Right cardiac atrium (tissue), 5 donors: Measurements from ENCODE around the gene KCTD17. TPM values are rescaled to one million over a fixed set of nuclear protein-coding genes. Genes with fewer than 3 reads are reported as not detected.
A peak's percentile ranks its signal among the peaks of the same experiment; 100 is the strongest.

ENCODE experiments used
- ATAC-seq, 2 donors: fragments of 200-7000 bp; cut with Tn5 transposase; one replicate each; pipeline versions ENCODE4 v1.8.0 to v1.9.1; 2020; ENCODE audit warnings: moderate library complexity in 2 of 2, mild to moderate bottlenecking in 1 of 2
- DNase-seq, 3 donors: peaks; one replicate each; pipeline ENCODE4 v3.0.0-alpha.2; 2020
- H3K27ac ChIP-seq: one replicate; pipeline ENCODE4 v1.5.1; 2013; ENCODE audit warnings: mild to moderate bottlenecking, low read length, control low read depth, moderate library complexity
- H3K27me3 ChIP-seq: one replicate; pipeline ENCODE4 v1.6.1; 2013; ENCODE audit not compliant: control insufficient read depth, insufficient read depth
- H3K4me1 ChIP-seq: one replicate; pipeline ENCODE4 v1.6.1; 2013; ENCODE audit warnings: low read length; ENCODE audit not compliant: control insufficient read depth, insufficient read depth
- H3K4me3 ChIP-seq: one replicate; pipeline ENCODE4 v1.5.1; 2013; ENCODE audit warnings: low read length, control low read depth
- H3K9me3 ChIP-seq: one replicate; pipeline ENCODE4 v1.6.1; 2013; ENCODE audit warnings: low read length; ENCODE audit not compliant: control insufficient read depth
- WGBS: extraction: QIAGEN DNeasy Blood & Tissue Kit; methylation state at CpG from one replicate; pipeline ENCODE4 v1.1.7; 2013; 5-methylcytosine and 5-hydroxymethylcytosine counted together
- intact Hi-C, 4 donors: fragments of 100-400 bp; cut with DNase I; formaldehyde crosslinking; loops; one replicate each; pipeline versions ENCODE4 v1.11.0 to v1.14.0; 2022 to 2023
- polyA plus RNA-seq: library from polyadenylated mRNA; stranded (reverse); fragments of 200-250 nt; gene quantifications from one replicate; pipeline ENCODE4 v1.2.3, GENCODE V29; 2013
- total RNA-seq, 4 donors: library from RNA; stranded (reverse); fragmentation: NEBNext Ultra II Directional; extraction: Animal tissue kit (Norgen Biotek cat#: 25700); gene quantifications; one replicate each; pipeline ENCODE4 v1.2.1, GENCODE V29; 2021
- donor health status: healthy with polysubstance abuse.
- donor health status: DM: no; HTN: yes; CAD: no.
- donor health status: DM: no; HTN: no; CAD: no.
- donor health status: DM: no; HTN: yes; CAD: no; lungs with severe emphysema.
- donor health status: DM: yes; HTN: yes; CAD: no.

Gene KCTD17
- total and polyA plus RNA-seq, 5 donors, result 24.8 to 37.8 (median 32.4) TPM

DNA sequence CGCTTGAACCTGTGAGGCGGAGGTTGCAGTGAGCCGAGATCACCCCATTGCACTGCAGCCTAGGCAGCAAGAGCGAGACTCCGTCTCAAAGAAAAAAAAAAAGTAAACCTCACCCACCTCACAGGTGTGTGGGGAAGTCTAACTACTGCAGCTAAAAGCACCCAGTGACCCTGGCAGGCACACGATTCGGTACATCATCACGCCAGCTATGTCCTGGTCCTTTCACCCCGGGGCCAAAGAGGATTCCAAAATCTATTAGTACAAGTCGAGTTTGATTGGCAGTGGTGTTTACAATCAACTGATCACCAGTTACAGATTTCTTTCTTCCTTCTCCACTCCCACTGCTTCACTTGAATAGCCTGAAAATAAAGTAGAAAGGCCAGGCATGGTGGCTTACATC lies 38.6 kb upstream of the KCTD17 start:
- WGBS, result 75% methylated on average over 10 of the region's 10 CpGs
- H3K9me3 ChIP-seq, result no peaks in the 10 kb centered on the region
- intact Hi-C loops, result no loop called here
- no peaks in the 10 kb centered on the region for H3K27me3 ChIP-seq
- no peak for DNase-seq
- no peak for ATAC-seq
- H3K4me3 ChIP-seq, result no peak overlapping the region
- no peak overlapping the region for H3K27ac ChIP-seq
- H3K4me1 ChIP-seq, result peaks cover 23% of the 10 kb centered on the region

DNA sequence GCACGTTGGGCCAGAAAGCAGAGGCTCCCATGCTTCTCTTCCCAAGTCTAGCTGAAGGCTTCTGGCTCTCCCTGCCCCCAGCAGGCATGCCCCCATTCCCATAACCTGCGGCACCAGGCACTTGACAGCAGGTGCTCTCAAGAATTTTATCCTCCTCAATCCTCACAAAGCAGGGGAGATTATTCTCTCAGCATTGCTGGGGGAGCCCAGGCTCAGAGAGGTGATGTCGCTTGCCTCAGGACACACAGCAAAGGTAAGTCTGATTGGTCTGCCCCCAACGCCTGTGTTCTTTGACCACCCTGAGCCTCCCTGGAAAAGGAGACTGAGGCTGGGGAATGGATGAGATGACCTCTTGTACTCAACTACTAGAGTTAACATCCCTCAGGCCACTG lies 37.1 kb upstream of the KCTD17 start:
- Histone ChIP-seq H3K27ac (no peak overlapping the region), H3K9me3 (no peaks in the 10 kb centered on the region), H3K4me3 (no peak overlapping the region), H3K27me3 (no peaks in the 10 kb centered on the region), H3K4me1 (peaks cover 23% of the 10 kb centered on the region)
- ATAC-seq (no peak), DNase-seq (peak in 1 of 3 donors; percentile 32)
- intact Hi-C loops, result no loop called here
- 79% methylated on average over 4 of the region's 4 CpGs for WGBS

DNA sequence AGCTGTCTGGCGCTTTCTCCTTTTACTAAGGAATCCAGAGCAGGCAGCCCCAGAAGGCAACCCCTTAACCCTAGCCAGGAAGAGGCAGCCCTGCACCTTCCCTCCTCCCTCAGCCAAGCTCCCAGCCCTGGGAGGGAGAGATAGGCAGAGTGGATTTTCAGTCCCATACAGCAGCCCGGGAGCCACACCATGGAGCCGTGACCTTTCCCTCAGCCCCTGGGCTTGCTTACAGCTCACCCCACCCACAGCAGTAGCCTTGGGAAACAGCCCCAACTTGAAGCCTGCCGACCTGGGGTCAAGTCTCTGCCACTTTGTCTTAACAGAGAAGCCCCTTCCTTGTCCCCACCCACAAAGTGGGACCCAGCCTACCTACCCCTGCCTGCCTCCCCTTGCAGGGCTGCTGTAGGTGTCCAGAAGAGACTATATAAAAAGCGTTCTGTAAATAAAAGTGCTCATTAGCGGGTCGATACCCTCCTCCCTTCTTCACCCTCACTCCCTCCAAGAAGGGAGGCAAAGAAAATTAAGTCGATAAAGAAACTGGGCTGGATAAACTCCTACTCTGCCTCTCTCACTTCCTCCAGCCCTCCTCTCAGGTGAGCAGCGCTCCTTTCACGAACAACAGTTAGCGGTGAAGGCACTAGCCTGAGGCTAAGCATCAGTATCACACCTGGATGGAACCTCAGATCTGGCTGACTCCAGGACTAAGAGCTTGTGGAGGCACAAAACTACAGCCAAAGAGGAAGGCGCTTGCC lies 36.5 kb upstream of the KCTD17 start:
- intact Hi-C loops, result no loop called here
- whole genome bisulfite sequencing, result 63% methylated on average over 12 of the region's 12 CpGs
- Histone ChIP-seq H3K4me1 (peaks cover 23% of the 10 kb centered on the region), H3K27me3 (no peaks in the 10 kb centered on the region), H3K4me3 (no peak overlapping the region), H3K27ac (no peak overlapping the region), H3K9me3 (no peaks in the 10 kb centered on the region)
- DNase-seq (peak in 2 of 3 donors; percentile 51 to 62), ATAC-seq (peak in 1 of 2 donors; percentile 24)

DNA sequence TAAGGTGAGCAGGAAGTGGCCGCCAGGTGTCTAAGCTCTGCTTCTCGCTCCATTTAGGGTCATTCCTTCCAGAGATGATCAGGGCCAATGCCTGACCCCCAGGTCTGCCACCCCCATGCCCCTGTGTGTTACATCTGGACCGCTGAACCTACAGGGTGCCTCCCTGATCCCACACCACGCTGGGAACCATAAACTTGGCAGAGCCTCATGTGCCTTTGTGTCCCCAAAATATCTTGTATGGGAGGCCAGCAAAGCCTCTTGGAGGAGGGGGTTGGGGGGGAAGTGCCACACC lies 36.0 kb upstream of the KCTD17 start:
- no peak overlapping the region for H3K4me3 ChIP-seq
- ATAC-seq (no peak), DNase-seq (no peak)
- WGBS, result 82% methylated on average over 4 of the region's 4 CpGs
- intact Hi-C loops, result no loop called here
- H3K27ac ChIP-seq, result no peak overlapping the region
- H3K4me1 ChIP-seq, result peaks cover 23% of the 10 kb centered on the region
- no peaks in the 10 kb centered on the region for H3K27me3 ChIP-seq
- H3K9me3 ChIP-seq, result no peaks in the 10 kb centered on the region

DNA sequence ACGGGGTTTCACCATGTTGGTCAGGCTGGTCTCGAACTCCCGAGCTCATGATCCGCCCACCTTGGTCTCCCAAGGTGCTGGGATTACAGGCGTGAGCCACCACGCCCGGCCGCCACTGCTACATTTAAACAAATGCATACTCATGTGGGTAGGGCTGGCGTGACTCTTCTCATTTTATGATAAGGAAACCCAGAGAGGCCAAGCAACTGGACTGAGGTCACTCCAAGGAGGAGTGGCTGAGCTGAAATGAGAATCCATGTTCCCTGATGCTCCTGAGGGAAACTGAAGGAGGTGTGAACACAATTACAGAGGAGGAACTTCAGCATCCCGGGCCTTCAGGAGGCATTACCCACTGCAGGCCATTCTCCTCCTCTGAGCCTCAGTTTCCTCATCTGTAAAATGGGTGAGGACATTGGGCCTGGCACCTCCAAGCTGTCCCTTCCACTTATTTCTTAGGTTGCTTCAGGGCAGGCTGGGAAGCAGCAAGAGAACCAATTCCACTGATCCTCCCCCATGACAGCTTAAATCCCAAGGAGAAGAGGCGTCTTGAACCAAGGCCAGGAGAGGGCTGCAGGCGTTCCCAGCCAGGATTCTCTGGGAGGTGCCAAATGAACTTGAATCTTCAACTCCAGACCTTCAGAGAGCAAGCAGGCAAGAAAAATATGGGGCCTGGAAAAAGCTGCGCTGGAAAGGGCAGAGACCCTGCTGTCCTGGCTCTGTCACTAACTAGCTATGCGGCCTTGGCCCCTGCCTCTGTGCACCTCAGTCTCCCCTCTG lies 35.2 kb upstream of the KCTD17 start:
- ATAC-seq, result no peak
- Histone ChIP-seq H3K4me1 (peaks cover 23% of the 10 kb centered on the region), H3K27ac (no peak overlapping the region), H3K9me3 (no peaks in the 10 kb centered on the region), H3K4me3 (no peak overlapping the region), H3K27me3 (no peaks in the 10 kb centered on the region)
- intact Hi-C loops, result no loop called here
- WGBS, result 86% methylated on average over 14 of the region's 14 CpGs
- peak in 1 of 3 donors; percentile 28 for DNase-seq

DNA sequence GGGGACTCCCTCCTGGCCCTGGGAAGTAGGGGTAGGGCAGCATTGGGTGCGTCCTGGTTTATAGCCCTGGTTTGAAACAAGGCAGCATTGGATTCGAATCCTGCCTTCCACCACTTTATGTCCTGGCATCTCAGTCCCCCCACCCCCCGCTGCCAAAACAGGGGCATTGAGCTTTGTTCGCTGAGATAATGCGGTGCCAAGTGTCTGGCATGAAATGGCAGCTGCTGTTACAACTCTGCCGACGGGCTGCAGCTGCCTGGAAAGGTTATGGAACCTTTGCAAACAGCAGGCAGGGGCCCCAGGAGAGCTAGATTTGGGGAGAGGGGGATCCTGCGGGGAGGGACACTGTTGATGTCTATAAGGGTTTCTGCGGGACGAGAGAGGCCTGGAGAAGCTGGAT lies 34.2 kb upstream of the KCTD17 start:
- WGBS, result 74% methylated on average over 10 of the region's 10 CpGs
- no peaks in the 10 kb centered on the region for H3K27me3 ChIP-seq
- intact Hi-C loops, result no loop called here
- peaks cover 21% of the 10 kb centered on the region for H3K4me1 ChIP-seq
- DNase-seq, result peak in 1 of 3 donors; percentile 59
- ATAC-seq, result no peak
- no peak overlapping the region for H3K4me3 ChIP-seq
- no peaks in the 10 kb centered on the region for H3K9me3 ChIP-seq
- H3K27ac ChIP-seq, result no peak overlapping the region

DNA sequence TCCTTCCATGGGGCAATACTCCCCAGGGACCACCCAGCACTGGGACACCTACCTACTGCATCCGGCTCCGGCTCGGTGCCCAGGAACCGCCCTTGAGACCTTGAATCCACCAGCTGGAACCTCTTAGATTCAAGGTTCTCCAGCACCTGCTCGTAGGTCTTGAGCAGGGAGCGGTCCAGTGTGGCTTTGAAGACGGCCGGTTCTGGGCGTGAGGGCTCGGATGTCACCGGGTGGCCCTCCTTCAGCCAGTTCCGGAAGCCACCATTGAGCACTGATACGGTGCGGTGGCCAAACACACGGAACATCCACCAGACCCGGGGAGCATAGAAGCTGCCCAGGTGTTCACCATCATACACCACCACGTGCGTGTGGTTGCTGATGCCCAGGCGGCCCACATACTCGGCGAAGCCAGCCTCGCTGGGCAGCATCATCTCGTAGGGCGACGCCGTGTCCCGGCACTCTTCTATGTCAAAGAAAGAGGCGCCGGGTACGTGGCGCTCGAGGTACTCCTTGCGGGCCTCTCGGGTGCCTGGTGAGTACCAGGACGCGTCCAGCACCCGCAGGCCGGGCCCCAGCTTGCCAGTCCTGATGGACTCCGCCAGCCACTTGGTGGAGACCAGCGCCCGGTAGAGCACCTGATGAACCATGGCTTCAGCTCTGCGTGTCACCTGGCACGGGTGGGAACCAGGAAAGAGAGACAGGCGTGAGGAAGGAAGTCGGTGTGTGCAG lies 33.3 kb upstream of the KCTD17 start:
- DNase-seq (peak in 2 of 3 donors; percentile 53 to 62), ATAC-seq (no peak)
- Histone ChIP-seq H3K9me3 (no peaks in the 10 kb centered on the region), H3K27ac (peak overlapping the region; percentile 97), H3K4me3 (peak overlapping the region; percentile 69), H3K27me3 (no peaks in the 10 kb centered on the region), H3K4me1 (peaks cover 24% of the 10 kb centered on the region)
- intact Hi-C loops, result no loop called here
- WGBS, result 70% methylated on average over 45 of the region's 45 CpGs

DNA sequence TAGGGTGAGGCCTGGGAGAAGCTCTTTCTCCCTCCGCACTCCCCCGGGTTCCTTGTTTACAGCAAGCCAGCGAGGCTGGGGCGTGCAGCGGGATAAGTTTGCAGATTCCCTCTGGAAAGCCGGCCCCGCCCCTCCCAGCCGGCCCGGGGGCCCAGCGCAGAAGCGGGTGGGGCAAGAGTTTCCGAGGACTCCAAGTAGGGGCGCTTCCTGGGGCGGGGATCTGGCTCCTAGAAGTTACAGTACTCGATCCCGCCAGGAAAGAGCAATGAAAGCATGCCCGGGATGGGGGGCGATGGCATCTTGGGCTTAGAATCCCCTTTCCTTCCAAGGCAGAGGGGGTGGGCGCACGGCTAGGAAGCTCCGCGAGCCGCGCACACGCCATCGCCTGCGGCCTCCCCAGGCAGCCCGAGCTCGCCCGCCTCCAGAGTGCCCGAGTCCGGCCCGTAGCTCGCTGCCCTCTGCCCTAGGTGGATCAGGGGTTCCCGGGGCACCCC lies 32.7 kb upstream of the KCTD17 start:
- intact Hi-C loops, result no loop called here
- no peaks in the 10 kb centered on the region for H3K9me3 ChIP-seq
- DNase-seq, result peak; percentile 81 to 93 (median 91)
- peak overlapping the region; percentile 69 for H3K4me3 ChIP-seq
- peaks cover 24% of the 10 kb centered on the region for H3K4me1 ChIP-seq
- ATAC-seq, result peak; percentile 50 to 61
- H3K27me3 ChIP-seq, result no peaks in the 10 kb centered on the region
- H3K27ac ChIP-seq, result peak overlapping the region; percentile 97
- under 1% methylated on average over 35 of the region's 35 CpGs for WGBS

DNA sequence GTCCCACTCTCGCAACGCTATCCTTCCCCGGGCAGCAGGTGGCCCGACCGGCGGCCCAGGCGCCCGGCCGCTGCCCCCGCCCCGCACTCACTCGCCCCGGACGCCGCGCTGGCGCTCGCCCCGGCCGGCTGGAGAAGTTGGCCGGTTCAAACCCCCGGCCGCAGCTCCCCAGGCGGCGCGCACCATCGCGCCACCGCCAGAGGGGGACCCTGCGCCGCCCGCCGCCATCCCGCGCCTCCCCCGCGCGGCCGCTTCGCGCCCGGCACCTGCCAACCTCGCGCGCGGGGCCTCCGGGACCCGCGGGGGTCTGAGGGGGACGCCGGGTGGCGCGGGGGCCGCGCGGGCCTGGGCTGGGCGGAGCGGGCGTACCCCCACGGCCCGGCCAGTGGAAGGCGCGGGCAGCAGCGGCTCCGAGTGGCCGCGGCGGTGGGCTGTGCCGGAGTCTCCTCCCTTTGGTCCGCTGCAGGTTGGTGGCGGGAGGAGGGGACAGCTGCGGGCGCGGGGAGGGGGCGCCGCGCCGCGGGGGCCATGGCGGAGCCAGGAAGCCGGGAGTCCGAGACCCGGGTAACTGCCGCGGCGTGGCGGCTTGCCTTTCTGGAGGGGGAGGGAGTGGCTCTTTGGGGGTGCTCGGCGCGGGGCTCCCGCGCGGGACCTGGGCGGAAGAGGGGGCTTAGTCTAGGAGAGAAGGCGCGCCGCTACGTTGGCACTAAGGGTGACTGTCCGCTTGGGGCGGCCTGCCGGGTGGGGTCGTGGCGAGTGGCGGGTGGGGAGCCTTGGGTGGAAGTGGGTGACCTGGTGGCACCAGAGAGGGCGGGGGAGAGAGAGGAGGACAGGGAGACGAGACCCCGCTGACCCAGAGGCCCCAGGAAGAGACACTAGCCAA lies 32.0 kb upstream of the KCTD17 start, which contains the start of the genes MPST and TST:
MPST (plus strand) TSS at position 434 of the 883 bp plus-strand sequence; CDS start at position 529, 95 bp downstream.
TST (minus strand) TSS at position 139 of the 883 bp plus-strand sequence. CDS start 715 bp downstream, outside the sequence.
- H3K27me3 ChIP-seq, result no peaks in the 10 kb centered on the region
- H3K27ac ChIP-seq, result peak within 1 kb of the TSS; percentile 97
- WGBS, result under 1% methylated on average over 105 of the region's 107 CpGs
- intact Hi-C loops, result no loop called here
- peak within 1 kb of the TSS; percentile 69 for H3K4me3 ChIP-seq
- H3K4me1 ChIP-seq, result peaks cover 24% of the 10 kb centered on the region
- peak; percentile 87 to 88 for ATAC-seq
- DNase-seq, result peak; percentile 85 to 95 (median 93)
- no peaks in the 10 kb centered on the region for H3K9me3 ChIP-seq

DNA sequence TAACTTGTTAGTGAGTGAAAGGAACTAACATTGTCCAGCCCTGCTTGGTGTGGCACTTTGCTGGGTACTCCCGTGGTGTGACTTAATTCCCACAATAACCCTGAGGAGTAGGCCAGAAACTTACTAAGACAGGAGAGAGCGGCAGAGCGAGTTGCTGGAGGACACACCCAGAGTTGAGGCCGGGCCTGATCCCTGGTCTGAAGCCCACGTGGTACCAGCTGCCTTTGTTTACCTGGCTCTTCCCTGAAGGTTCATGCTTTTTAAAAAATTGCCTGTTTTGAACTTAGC lies 31.4 kb upstream of the KCTD17 start:
- peaks cover 24% of the 10 kb centered on the region for H3K4me1 ChIP-seq
- H3K4me3 ChIP-seq, result peak overlapping the region; percentile 69
- H3K9me3 ChIP-seq, result no peaks in the 10 kb centered on the region
- WGBS, result 1% methylated on average over 5 of the region's 5 CpGs
- DNase-seq (peak in 1 of 3 donors; percentile 68), ATAC-seq (peak; percentile 20 to 43)
- H3K27me3 ChIP-seq, result no peaks in the 10 kb centered on the region
- H3K27ac ChIP-seq, result peak overlapping the region; percentile 97
- intact Hi-C loops, result no loop called here
